22Rv1 (cell line): ENCODE results near the gene KCNA10.

Experiments used
- H3K27ac ChIP-seq: fragments of 450-650 bp; 2 replicates; pipeline ENCODE4 v1.5.1; 2017
- ZFX ChIP-seq: fragments of 450-650 bp; IDR thresholded peaks from 2 replicates; pipeline ENCODE4 v1.6.1; 2017; ENCODE audit warnings: antibody characterized with exemption, borderline replicate concordance
- TF ChIP-seq, protein P1 (sequence below): fragments of 450-650 bp; IDR thresholded peaks from 2 replicates; pipeline ENCODE4 v1.5.1; 2017; ENCODE audit warnings: mild to moderate bottlenecking

KCNA10 gene

DNA sequence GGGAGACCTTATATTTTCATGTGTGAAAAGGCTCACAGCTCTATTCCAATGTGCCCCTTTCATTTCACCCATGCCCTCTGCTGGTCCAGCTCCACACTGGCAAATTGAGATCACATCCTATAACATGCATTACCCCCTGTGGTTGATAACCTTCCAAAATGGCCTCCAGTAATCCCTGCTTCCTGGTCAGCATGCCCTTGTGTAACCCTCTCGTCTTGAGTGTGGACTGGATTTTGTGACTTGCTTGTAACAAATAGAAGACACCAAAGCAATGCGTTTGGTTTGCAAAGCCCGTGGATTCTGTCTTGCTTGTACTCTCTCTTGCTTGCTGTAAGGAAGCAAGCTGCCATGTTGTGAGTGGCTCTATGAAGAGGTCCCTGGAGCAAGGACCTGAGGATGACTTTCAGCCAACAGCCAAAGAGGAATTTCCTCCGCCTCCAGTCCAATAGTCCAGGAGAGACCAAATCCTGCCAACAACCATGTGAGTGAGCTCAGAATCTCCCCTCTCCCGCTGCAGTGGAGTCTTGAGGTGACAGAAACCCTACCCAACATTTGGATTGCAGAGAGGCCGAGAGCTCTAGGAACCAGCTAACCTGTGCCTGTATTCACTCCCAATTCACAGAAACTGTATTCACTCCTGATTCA lies 17.4 kb downstream of the KCNA10 start:
- no peak for TF ChIP-seq ZFX
- TF ChIP-seq, protein P1, sequence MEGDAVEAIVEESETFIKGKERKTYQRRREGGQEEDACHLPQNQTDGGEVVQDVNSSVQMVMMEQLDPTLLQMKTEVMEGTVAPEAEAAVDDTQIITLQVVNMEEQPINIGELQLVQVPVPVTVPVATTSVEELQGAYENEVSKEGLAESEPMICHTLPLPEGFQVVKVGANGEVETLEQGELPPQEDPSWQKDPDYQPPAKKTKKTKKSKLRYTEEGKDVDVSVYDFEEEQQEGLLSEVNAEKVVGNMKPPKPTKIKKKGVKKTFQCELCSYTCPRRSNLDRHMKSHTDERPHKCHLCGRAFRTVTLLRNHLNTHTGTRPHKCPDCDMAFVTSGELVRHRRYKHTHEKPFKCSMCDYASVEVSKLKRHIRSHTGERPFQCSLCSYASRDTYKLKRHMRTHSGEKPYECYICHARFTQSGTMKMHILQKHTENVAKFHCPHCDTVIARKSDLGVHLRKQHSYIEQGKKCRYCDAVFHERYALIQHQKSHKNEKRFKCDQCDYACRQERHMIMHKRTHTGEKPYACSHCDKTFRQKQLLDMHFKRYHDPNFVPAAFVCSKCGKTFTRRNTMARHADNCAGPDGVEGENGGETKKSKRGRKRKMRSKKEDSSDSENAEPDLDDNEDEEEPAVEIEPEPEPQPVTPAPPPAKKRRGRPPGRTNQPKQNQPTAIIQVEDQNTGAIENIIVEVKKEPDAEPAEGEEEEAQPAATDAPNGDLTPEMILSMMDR, result no peak
- no peak overlapping the region for H3K27ac ChIP-seq

DNA sequence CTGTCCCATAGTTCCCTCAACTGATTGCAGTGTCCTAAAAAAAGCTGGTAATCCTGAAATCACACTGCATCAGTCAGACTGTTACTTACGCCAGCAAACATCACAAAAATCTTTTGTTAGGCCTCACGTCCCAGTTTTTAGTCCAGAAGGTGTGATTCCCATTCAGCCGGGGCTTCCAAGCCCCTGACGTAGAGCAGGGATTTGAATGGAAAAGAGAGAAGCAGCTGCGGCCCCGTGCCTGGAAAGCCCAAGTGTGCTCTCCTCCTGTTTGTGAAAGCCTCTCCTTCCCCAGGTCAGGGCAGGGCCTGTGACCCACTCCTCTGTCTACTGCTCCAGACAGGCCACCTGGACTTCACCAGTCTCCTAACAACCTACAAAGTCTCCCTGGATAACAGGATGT lies 20.7 kb downstream of the KCNA10 start:
- H3K27ac ChIP-seq, result no peak overlapping the region
- TF ChIP-seq, protein P1, result no peak
- no peak for TF ChIP-seq ZFX

DNA sequence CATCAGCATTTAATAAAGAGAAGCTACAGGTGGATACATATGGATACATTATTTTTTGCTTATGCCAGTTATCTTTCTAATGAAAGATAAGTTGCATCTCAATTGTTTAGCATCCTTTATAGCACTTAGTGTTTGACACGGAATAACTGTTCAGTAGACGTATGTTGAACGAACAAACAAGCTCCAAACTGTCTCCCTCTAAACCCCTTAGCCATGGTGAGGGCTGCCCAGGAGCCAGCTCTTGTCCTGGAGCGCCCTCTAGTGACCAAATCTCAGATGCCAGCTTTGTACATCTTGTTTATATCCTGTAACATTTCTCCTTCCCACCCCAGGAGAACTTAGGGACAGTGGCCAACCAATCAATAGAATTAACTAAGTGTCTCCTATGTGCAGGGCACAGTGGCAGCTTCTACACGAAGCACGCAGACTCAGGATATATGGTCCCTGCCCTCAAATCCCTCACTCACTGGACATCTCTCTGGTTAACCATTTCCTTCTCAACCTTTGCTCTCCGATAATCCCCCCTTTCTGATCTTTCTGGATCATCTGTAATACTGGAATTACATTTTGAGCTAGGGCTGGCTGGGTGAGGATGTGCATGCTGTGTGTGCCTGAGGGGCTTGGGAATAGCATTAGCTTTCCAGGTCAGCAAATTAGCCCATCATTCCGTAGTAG lies 22.9 kb downstream of the KCNA10 start:
- no peak overlapping the region for H3K27ac ChIP-seq
- TF ChIP-seq ZFX, result no peak
- TF ChIP-seq, protein P1, result peak; percentile 97

DNA sequence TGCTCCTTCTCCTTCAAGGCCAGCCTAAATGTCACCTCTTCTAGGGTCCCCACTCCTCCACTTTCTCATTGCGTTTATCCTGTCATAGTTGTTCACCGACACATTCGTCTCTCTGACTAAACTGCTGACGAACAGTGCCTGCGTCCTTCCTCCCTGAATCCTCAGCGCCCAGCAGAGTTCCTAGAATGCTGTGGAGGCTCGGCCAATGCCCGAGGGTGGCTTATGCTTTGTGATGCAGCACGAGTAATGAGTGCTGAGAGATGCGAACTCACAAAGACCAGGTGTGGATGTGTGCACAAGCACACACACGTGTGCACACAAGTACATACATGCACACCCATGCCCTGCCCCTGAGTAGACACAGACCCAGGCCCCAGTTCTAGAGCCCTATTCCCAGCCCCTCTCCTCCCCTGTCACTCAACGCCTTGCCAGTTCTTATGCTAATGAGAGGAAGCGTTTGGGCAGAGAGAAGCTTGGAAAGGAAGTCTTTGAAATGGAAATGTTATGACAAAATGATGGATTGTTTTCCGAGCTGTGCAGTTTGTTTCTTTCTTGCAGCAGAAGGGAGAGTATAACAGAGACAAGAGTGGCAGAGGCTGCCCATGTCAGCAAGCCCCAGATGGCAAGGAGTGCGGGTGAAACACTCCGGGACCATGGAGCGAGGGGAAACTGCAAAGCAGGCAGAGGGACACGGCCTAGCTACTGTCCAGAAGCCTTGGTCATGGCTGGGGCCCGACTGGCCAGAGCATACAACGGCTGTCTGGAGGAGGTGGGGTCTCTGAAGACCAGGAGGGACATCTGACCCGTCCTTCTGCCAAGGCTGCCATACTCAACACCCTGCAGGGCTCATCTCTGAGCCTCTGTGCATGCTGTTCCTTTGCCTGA lies 24.2 kb downstream of the KCNA10 start:
- no peak overlapping the region for H3K27ac ChIP-seq
- no peak for TF ChIP-seq ZFX
- TF ChIP-seq, protein P1, result no peak

DNA sequence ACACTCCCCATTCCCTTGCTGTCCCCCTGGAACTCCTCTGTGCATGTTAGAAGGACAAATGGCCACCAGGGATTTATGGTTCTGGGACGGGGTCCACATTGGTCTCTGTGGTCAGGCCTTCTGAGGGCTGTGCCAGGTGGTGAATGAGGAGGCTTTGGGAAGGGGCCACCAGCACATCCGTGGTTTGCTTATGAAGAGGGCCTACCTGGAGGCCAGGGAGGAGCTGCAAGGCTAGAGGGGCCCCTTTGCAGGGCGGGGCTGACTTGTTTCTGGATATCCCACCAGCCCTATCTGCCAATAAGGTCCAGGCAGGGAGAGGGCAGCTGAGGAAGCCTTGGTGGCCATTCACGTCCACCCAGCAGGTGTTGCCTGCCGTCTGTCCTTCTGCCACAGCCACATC lies 24.9 kb downstream of the KCNA10 start:
- TF ChIP-seq, protein P1, result no peak
- TF ChIP-seq ZFX, result no peak
- H3K27ac ChIP-seq, result no peak overlapping the region

DNA sequence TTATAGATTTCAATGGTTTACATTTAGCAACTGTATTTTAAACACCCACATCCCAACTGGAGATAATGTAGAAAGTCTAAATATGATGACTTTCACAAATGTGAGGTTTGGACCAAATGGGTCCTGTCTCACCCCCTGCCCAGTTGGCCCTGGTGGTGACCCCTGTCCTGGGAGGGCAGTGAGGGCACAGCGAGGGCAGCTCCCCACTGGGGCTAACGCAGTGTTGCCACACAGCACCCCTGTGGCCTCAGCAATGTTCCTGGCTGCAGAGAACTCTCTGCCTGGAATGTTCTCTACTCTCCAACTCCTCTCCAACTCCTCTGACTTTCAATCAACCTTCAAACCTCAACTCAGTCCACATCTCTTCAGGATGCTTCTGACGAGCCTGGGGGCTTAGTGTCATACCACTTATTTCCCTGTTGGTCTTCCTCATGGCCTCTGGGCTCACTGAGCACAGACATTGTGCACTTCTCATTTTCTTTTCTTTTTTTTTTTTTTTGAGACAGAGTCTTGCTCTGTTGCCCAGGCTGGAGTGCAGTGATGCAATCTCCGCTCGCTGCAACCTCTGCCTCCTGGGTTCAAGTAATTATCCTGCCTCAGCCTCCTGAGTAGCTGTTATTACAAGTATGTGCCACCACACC lies 25.8 kb downstream of the KCNA10 start:
- TF ChIP-seq, protein P1, result no peak
- TF ChIP-seq ZFX, result no peak
- H3K27ac ChIP-seq, result no peak overlapping the region
